AG10803 (cell line): ENCODE measurements around the gene SLFN14.

ENCODE experiments used
- DNase-seq: peaks from one replicate; pipeline ENCODE4 v3.0.0; 2010; ENCODE audit warnings: low read depth
- H3K4me3 ChIP-seq: 2 replicates; pipeline ENCODE4 v1.5.1; 2011; ENCODE audit warnings: mild to moderate bottlenecking, low read length, control low read depth
- TF ChIP-seq, protein P1 (sequence below): conservative IDR thresholded peaks from 2 replicates; pipeline ENCODE4 v1.5.1; 2011; ENCODE audit warnings: mild to moderate bottlenecking, low read length, control low read depth, inconsistent platforms

Gene SLFN14

DNA sequence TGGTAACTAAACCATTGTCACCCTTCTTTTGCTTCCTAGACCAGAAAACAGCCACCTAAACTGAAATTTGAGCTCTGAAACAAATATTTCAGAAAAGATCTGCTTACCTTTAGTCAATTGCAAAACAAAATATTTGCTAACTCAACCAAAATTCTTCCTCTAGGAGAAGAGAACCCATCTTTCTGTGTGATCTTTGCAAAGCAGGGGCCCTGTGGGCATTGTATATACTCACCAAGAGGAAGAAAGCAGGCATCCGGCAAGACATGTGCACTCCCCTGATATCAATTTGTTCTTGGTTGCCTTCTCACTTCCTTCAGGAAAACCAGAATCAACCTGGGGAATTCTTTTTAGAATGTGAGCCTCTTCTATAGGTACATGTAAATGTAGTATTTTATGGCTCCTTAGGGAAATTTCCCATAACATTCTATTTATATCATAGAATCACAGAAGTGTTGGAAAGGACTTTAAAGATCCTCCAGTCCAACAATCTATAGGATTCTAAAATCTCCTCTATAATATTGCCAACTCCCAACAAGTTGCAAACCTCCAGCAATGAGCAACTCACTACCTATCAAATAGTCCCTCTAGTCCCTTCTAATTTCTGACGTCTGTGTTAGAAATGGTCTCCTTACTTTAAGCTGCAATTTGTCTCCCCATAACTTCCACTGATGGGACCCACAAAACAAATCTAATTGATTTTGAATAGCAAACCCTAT, 966 bp downstream of the SLFN14 start:
- DNase-seq = no peak
- no peak overlapping the region for H3K4me3 ChIP-seq
- TF ChIP-seq, protein P1, sequence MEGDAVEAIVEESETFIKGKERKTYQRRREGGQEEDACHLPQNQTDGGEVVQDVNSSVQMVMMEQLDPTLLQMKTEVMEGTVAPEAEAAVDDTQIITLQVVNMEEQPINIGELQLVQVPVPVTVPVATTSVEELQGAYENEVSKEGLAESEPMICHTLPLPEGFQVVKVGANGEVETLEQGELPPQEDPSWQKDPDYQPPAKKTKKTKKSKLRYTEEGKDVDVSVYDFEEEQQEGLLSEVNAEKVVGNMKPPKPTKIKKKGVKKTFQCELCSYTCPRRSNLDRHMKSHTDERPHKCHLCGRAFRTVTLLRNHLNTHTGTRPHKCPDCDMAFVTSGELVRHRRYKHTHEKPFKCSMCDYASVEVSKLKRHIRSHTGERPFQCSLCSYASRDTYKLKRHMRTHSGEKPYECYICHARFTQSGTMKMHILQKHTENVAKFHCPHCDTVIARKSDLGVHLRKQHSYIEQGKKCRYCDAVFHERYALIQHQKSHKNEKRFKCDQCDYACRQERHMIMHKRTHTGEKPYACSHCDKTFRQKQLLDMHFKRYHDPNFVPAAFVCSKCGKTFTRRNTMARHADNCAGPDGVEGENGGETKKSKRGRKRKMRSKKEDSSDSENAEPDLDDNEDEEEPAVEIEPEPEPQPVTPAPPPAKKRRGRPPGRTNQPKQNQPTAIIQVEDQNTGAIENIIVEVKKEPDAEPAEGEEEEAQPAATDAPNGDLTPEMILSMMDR = no peak

- TF ChIP-seq, protein P1 = no peak
- DNase-seq = no peak
- no peak overlapping the region for H3K4me3 ChIP-seq
Measured at GRCh38 chr17:35557353-35557752, 3.3 kb downstream of the SLFN14 start.

GRCh38 chr17:35555691-35556090, 4.9 kb downstream of the SLFN14 start:
- no peak for DNase-seq
- no peak overlapping the region for H3K4me3 ChIP-seq
- TF ChIP-seq, protein P1 = peak; percentile 28

DNA sequence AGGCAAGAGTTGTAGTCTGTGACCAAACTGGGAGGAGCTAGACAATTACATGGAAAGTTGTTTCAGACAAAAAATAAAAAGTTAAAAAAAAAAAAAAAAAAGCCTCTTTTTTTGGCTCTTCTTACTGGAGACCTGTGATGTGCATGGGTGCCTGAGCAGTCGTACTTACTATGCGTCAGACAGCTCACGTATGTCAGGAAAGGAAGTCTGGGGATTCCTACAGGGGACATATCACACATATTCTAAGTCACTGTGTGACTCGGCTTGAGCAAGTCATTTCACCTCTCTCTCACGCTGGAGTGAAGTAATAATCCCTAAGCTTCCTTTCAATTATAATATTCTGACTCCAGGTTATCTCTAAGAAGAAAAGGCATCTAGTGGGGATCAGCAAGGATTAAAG, 6.0 kb downstream of the SLFN14 start:
- no peak for DNase-seq
- TF ChIP-seq, protein P1 = no peak

DNA sequence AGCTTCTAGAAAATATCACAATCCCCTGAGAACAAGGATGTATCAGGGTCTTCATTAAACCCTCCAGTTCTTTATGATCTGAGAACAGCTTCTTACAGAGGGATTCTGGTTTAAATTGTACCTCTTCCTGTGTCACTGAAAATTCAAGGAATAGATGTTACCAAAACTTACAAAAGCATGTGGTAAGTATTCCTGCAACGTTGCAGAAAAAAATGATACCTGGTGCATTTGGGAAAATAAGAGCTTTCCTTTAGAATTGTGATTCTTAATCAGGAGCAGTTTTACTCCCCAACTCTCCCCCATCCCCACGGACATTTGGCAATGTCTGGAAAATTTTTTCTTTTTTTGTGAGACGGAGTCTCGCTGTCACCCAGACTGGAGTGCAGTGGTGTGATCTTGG, 7.3 kb downstream of the SLFN14 start:
- DNase-seq = no peak
- TF ChIP-seq, protein P1 = no peak
- H3K4me3 ChIP-seq = no peak overlapping the region

More for the DNA sequence above, 6.0 kb downstream of the SLFN14 start:
- no peak overlapping the region for H3K4me3 ChIP-seq

DNA sequence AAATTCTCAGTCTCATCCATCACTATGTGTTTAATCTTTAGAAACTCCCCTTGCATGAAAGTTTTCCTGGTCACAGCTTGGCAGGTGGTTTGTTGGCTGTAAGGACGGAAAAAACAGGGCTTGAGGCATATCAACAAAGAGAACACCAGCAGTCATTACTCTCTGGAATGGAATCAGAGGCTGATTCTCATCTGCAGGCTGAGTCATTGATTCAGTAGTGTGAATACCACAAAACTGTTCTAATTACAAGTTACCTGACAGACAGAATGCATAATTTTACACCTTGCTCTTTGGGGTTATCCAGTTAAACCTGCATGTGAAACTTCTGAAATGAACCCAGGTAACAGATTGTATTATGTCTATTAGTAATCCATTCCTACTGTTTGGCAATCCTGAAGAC, 11.6 kb downstream of the SLFN14 start:
- TF ChIP-seq, protein P1 = no peak
- no peak overlapping the region for H3K4me3 ChIP-seq
- DNase-seq = no peak

GRCh38 chr17:35548208-35548810, 12.3 kb downstream of the SLFN14 start:
- no peak overlapping the region for H3K4me3 ChIP-seq
- no peak for DNase-seq
- TF ChIP-seq, protein P1 = no peak
